HFFc6 (cell line): Measurements from ENCODE around the gene IFNL1. TPM values are rescaled to one million over a fixed set of nuclear protein-coding genes. Genes with fewer than 3 reads are reported as not detected.

Source experiments
- DNase-seq: peaks from one replicate; pipeline ENCODE4 v3.0.0-alpha.2; 2018
- H3K27ac Mint-ChIP-seq: 2 replicates; pipeline ENCODE4 v1.8.0; 2020; ENCODE audit warnings: mild to moderate bottlenecking, mixed read lengths
- H3K27me3 Mint-ChIP-seq: 2 replicates; pipeline ENCODE4 v1.8.0; 2021; ENCODE audit warnings: mild to moderate bottlenecking, moderate library complexity, mixed read lengths; ENCODE audit not compliant: insufficient read depth
- H3K36me3 Mint-ChIP-seq: 2 replicates; pipeline ENCODE4 v1.8.0; 2021; ENCODE audit warnings: low read depth, mixed read lengths
- H3K4me1 Mint-ChIP-seq: 2 replicates; pipeline ENCODE4 v1.8.0; 2020; ENCODE audit warnings: low read depth, mixed read lengths
- H3K4me3 Mint-ChIP-seq: 2 replicates; pipeline ENCODE4 v1.8.0; 2020; ENCODE audit warnings: mild to moderate bottlenecking, moderate library complexity, mixed read lengths
- H3K9me3 Mint-ChIP-seq: 2 replicates; pipeline ENCODE4 v1.8.0; 2020; ENCODE audit warnings: mild to moderate bottlenecking, mixed read lengths
- CTCF ChIP-seq: fragments of 200-600 bp; sonication (generic); IDR thresholded peaks from 2 replicates; pipeline ENCODE4 v1.5.0; 2021; ENCODE audit warnings: antibody characterized with exemption, mild to moderate bottlenecking
- long read RNA-seq: library from polyadenylated mRNA; unstranded; transcript quantifications from one replicate; pipeline ENCODE4 v2.0.0, GENCODE V29; 2019
- total RNA-seq, 6 experiments: library from RNA; stranded (reverse); fragmentation: NEBNext Ultra II Directional; extraction: Animal tissue kit (Norgen Biotek cat#: 25700); gene quantifications; 2 replicates in 1 of 6; 3 replicates in 5 of 6; pipeline ENCODE4 v1.2.3, GENCODE V29; 2021

IFNL1 gene
- not detected for total RNA-seq
- long read RNA-seq = 0 reads

- TF ChIP-seq CTCF = no peak
- Mint-ChIP-seq H3K27me3 (peaks cover 38% of the 10 kb centered on the region), H3K27ac (no peak within 1 kb of the TSS), H3K9me3 (no peaks in the 10 kb centered on the region), H3K4me3 (no peak within 1 kb of the TSS), H3K4me1 (no peaks in the 10 kb centered on the region), H3K36me3 (no peaks in the 10 kb centered on the region)
- no peak for DNase-seq
Measured at GRCh38 chr19:39296055-39296645, at the start of gene IFNL1. IFNL1 (plus strand) TSS chr19:39296407; CDS start chr19:39296422, 15 bp downstream.

GRCh38 chr19:39246951-39247669 lies 49.1 kb upstream of the IFNL1 start:
- H3K36me3 Mint-ChIP-seq = no peaks in the 10 kb centered on the region
- DNase-seq = no peak
- no peaks in the 10 kb centered on the region for H3K4me1 Mint-ChIP-seq
- no peak for TF ChIP-seq CTCF
- no peak overlapping the region for H3K4me3 Mint-ChIP-seq
- no peak overlapping the region for H3K27ac Mint-ChIP-seq
- peaks cover 19% of the 10 kb centered on the region for H3K27me3 Mint-ChIP-seq
- H3K9me3 Mint-ChIP-seq = no peaks in the 10 kb centered on the region

- Mint-ChIP-seq H3K4me1 (no peaks in the 10 kb centered on the region), H3K36me3 (no peaks in the 10 kb centered on the region), H3K27ac (no peak overlapping the region), H3K27me3 (peaks cover 26% of the 10 kb centered on the region), H3K4me3 (no peak overlapping the region), H3K9me3 (no peaks in the 10 kb centered on the region)
- no peak for TF ChIP-seq CTCF
- no peak for DNase-seq
Measured at GRCh38 chr19:39247701-39248664, 48.2 kb upstream of the IFNL1 start.

- no peak for TF ChIP-seq CTCF
- Mint-ChIP-seq H3K4me1 (no peaks in the 10 kb centered on the region), H3K36me3 (no peaks in the 10 kb centered on the region), H3K4me3 (no peak within 1 kb of the TSS), H3K27me3 (peaks cover 27% of the 10 kb centered on the region), H3K27ac (no peak within 1 kb of the TSS), H3K9me3 (no peaks in the 10 kb centered on the region)
- DNase-seq = no peak
Measured at GRCh38 chr19:39248806-39249205, 47.4 kb upstream of the IFNL1 start, which contains the start of gene IFNL4. IFNL4 (minus strand) TSS chr19:39248856.

- Mint-ChIP-seq H3K27ac (no peak overlapping the region), H3K4me1 (no peaks in the 10 kb centered on the region), H3K4me3 (no peak overlapping the region), H3K9me3 (no peaks in the 10 kb centered on the region), H3K27me3 (peaks cover 33% of the 10 kb centered on the region), H3K36me3 (no peaks in the 10 kb centered on the region)
- no peak for DNase-seq
- TF ChIP-seq CTCF = no peak
Measured at GRCh38 chr19:39251081-39251480, 45.1 kb upstream of the IFNL1 start.
